MM.1S (cell line): ENCODE data around the gene KCTD6.

Source experiments
- DNase-seq: peaks from one replicate; pipeline ENCODE4 v3.0.0-alpha.2; 2015
- H2AFZ ChIP-seq: fragments of 300-600 bp; sonication (generic); 2 replicates; pipeline ENCODE4 v1.6.0; 2016; ENCODE audit warnings: antibody characterized with exemption, low read length
- H3F3A ChIP-seq: fragments of 300-600 bp; sonication (generic); 2 replicates; pipeline ENCODE4 v1.6.1; 2016; ENCODE audit warnings: mild to moderate bottlenecking, antibody characterized with exemption, low read length, moderate library complexity, mixed read lengths; ENCODE audit not compliant: insufficient read depth
- H3K27ac ChIP-seq: fragments of 300-600 bp; sonication (generic); 2 replicates; pipeline ENCODE4 v1.5.1; 2016; ENCODE audit warnings: mild to moderate bottlenecking, low read length
- H3K27me3 ChIP-seq: fragments of 300-600 bp; sonication (generic); replicated peaks from 2 replicates; pipeline ENCODE4 v1.6.0; 2016; ENCODE audit warnings: low read length; ENCODE audit not compliant: insufficient read depth
- H3K36me3 ChIP-seq: fragments of 300-600 bp; sonication (generic); replicated peaks from 2 replicates; pipeline ENCODE4 v1.6.1; 2016; ENCODE audit warnings: mild to moderate bottlenecking, low read length, mixed read lengths; ENCODE audit not compliant: insufficient read depth
- H3K4me1 ChIP-seq: fragments of 300-600 bp; sonication (generic); 2 replicates; pipeline ENCODE4 v1.6.1; 2016; ENCODE audit warnings: low read length, mixed read lengths
- H3K4me2 ChIP-seq: fragments of 300-600 bp; sonication (generic); 2 replicates; pipeline ENCODE4 v1.6.0; 2016; ENCODE audit warnings: low read depth, low read length
- H3K4me3 ChIP-seq: fragments of 300-600 bp; sonication (generic); 2 replicates; pipeline ENCODE4 v1.5.1; 2016; ENCODE audit warnings: low read length, mixed read lengths
- H3K79me2 ChIP-seq: fragments of 300-600 bp; sonication (generic); 2 replicates; pipeline ENCODE4 v1.6.1; 2016; ENCODE audit warnings: mixed run types, low read length, mixed read lengths
- H3K9ac ChIP-seq: fragments of 300-600 bp; sonication (generic); 2 replicates; pipeline ENCODE4 v1.6.1; 2016; ENCODE audit warnings: low read length, mixed read lengths
- H3K9me2 ChIP-seq: fragments of 300-600 bp; sonication (generic); replicated peaks from 2 replicates; pipeline ENCODE4 v1.6.1; 2016; ENCODE audit warnings: mild to moderate bottlenecking, low read length, mixed read lengths; ENCODE audit not compliant: insufficient read depth
- H3K9me3 ChIP-seq: fragments of 300-600 bp; sonication (generic); replicated peaks from 2 replicates; pipeline ENCODE4 v1.6.1; 2016; ENCODE audit warnings: mild to moderate bottlenecking, low read length, mixed read lengths; ENCODE audit not compliant: insufficient read depth
- H4K20me1 ChIP-seq: fragments of 300-600 bp; sonication (generic); 2 replicates; pipeline ENCODE4 v1.6.1; 2016; ENCODE audit warnings: mild to moderate bottlenecking, low read length, moderate library complexity, mixed read lengths; ENCODE audit not compliant: insufficient read depth
- CTCF ChIP-seq: fragments of 300-600 bp; sonication (generic); IDR thresholded peaks from 2 replicates; pipeline ENCODE4 v1.5.1; 2016; ENCODE audit warnings: antibody characterized with exemption, low read length, mixed read lengths
- EZH2 ChIP-seq: fragments of 300-600 bp; sonication (generic); optimal IDR thresholded peaks from 2 replicates; pipeline ENCODE3; 2017; ENCODE audit warnings: low read depth, mild to moderate bottlenecking, antibody characterized with exemption, low read length, mixed read lengths
- EZH2phosphoT487 ChIP-seq: fragments of 300-600 bp; sonication (generic); IDR thresholded peaks from 2 replicates; pipeline ENCODE4 v1.6.1; 2018; ENCODE audit warnings: antibody characterized with exemption, low read length

The KCTD6 gene

GRCh38 chr3:58474348-58474911 is 17.5 kb upstream of the KCTD6 start:
- Histone ChIP-seq H3K9ac (no peak overlapping the region), H3K9me3 (no peaks in the 10 kb centered on the region), H3K4me3 (no peak overlapping the region), H3K27ac (no peak overlapping the region), H4K20me1 (no peaks in the 10 kb centered on the region), H3K4me1 (peaks cover 7% of the 10 kb centered on the region), H3K79me2 (no peaks in the 10 kb centered on the region), H3K9me2 (no peaks in the 10 kb centered on the region), H3K36me3 (no peaks in the 10 kb centered on the region), H3K27me3 (no peaks in the 10 kb centered on the region), H3F3A (no peaks in the 10 kb centered on the region), H2AFZ (no peak overlapping the region), H3K4me2 (no peak overlapping the region)
- DNase-seq, result no peak
- TF ChIP-seq EZH2phosphoT487 (no peak), CTCF (no peak), EZH2 (no peak)

GRCh38 chr3:58474967-58475578 is 16.8 kb upstream of the KCTD6 start:
- H3K4me3 ChIP-seq, result no peak overlapping the region
- H3K9me3 ChIP-seq, result no peaks in the 10 kb centered on the region
- H2AFZ ChIP-seq, result no peak overlapping the region
- no peaks in the 10 kb centered on the region for H4K20me1 ChIP-seq
- no peak overlapping the region for H3K4me2 ChIP-seq
- H3K9me2 ChIP-seq, result no peaks in the 10 kb centered on the region
- no peaks in the 10 kb centered on the region for H3F3A ChIP-seq
- no peak for TF ChIP-seq EZH2
- TF ChIP-seq CTCF, result no peak
- no peak for TF ChIP-seq EZH2phosphoT487
- H3K27me3 ChIP-seq, result no peaks in the 10 kb centered on the region
- no peak overlapping the region for H3K27ac ChIP-seq
- no peaks in the 10 kb centered on the region for H3K79me2 ChIP-seq
- H3K9ac ChIP-seq, result no peak overlapping the region
- no peaks in the 10 kb centered on the region for H3K36me3 ChIP-seq
- DNase-seq, result no peak
- H3K4me1 ChIP-seq, result peaks cover 7% of the 10 kb centered on the region

- no peak overlapping the region for H3K4me3 ChIP-seq
- no peaks in the 10 kb centered on the region for H3K36me3 ChIP-seq
- H2AFZ ChIP-seq, result no peak overlapping the region
- no peak overlapping the region for H3K4me2 ChIP-seq
- H3K9me3 ChIP-seq, result no peaks in the 10 kb centered on the region
- peaks cover 6% of the 10 kb centered on the region; the same call in 1 of the 2 replicates for H3K4me1 ChIP-seq
- TF ChIP-seq EZH2, result no peak
- H3K27ac ChIP-seq, result no peak overlapping the region
- H3K27me3 ChIP-seq, result no peaks in the 10 kb centered on the region
- no peak for DNase-seq
- H3K9me2 ChIP-seq, result no peaks in the 10 kb centered on the region
- H4K20me1 ChIP-seq, result no peaks in the 10 kb centered on the region
- H3F3A ChIP-seq, result no peaks in the 10 kb centered on the region
- no peaks in the 10 kb centered on the region for H3K79me2 ChIP-seq
- H3K9ac ChIP-seq, result no peak overlapping the region
Measured at GRCh38 chr3:58478781-58479180, 13.1 kb upstream of the KCTD6 start.

GRCh38 chr3:58480309-58480708 is 11.6 kb upstream of the KCTD6 start:
- Histone ChIP-seq H3K36me3 (no peaks in the 10 kb centered on the region), H3K9ac (no peak overlapping the region), H3K27me3 (no peaks in the 10 kb centered on the region), H3K4me1 (peaks cover 6% of the 10 kb centered on the region; the same call in 1 of the 2 replicates), H3K4me3 (no peak overlapping the region), H3K79me2 (no peaks in the 10 kb centered on the region), H3K4me2 (no peak overlapping the region), H3K27ac (no peak overlapping the region), H3F3A (no peaks in the 10 kb centered on the region), H4K20me1 (no peaks in the 10 kb centered on the region), H3K9me2 (no peaks in the 10 kb centered on the region), H3K9me3 (no peaks in the 10 kb centered on the region), H2AFZ (no peak overlapping the region)
- TF ChIP-seq EZH2 (no peak), EZH2phosphoT487 (no peak), CTCF (no peak)
- no peak for DNase-seq
